SU-DHL-6 (cell line): ENCODE results near the gene CFAP141.

ENCODE experiments used
- H2AFZ ChIP-seq: fragments of 200-600 bp; sonication (generic); 2 replicates; pipeline ENCODE4 v1.6.1; 2014; ENCODE audit warnings: low read depth, mild to moderate bottlenecking, moderate library complexity, mixed read lengths, antibody characterized with exemption, low read length; ENCODE audit not compliant: severe bottlenecking
- H3F3A ChIP-seq: fragments of 200-600 bp; shearing (Covaris generic); 2 replicates; pipeline ENCODE4 v1.6.0; 2016; ENCODE audit warnings: antibody characterized with exemption, mild to moderate bottlenecking; ENCODE audit not compliant: insufficient read depth
- H3K27ac ChIP-seq: fragments of 200-600 bp; sonication (generic); 2 replicates; pipeline ENCODE4 v1.5.1; 2016; ENCODE audit warnings: low read depth, mild to moderate bottlenecking, low read length, moderate library complexity, mixed read lengths
- H3K27me3 ChIP-seq: fragments of 200-600 bp; sonication (generic), shearing (Covaris generic); 2 replicates; pipeline ENCODE4 v1.6.0; 2014; ENCODE audit warnings: mild to moderate bottlenecking, low read length
- H3K36me3 ChIP-seq: fragments of 200-600 bp; sonication (generic); 2 replicates; pipeline ENCODE4 v1.6.1; 2014; ENCODE audit warnings: mild to moderate bottlenecking, low read length, mixed read lengths
- H3K4me2 ChIP-seq: fragments of 300-600, 200-600 bp; shearing (Covaris generic), sonication (generic); 2 replicates; pipeline ENCODE4 v1.6.0; 2014; ENCODE audit warnings: low read length, low read depth, mild to moderate bottlenecking; ENCODE audit not compliant: poor library complexity, severe bottlenecking
- H3K4me3 ChIP-seq: fragments of 200-600 bp; sonication (generic); 2 replicates; pipeline ENCODE4 v1.5.1; 2014; ENCODE audit warnings: antibody characterized with exemption, low read length, mild to moderate bottlenecking, mixed read lengths; ENCODE audit not compliant: insufficient read depth, poor library complexity, severe bottlenecking
- H3K79me2 ChIP-seq: fragments of 200-600 bp; sonication (generic); 2 replicates; pipeline ENCODE4 v1.6.1; 2014; ENCODE audit warnings: mild to moderate bottlenecking, low read length, moderate library complexity; ENCODE audit not compliant: insufficient read depth
- H3K9ac ChIP-seq: fragments of 200-600 bp; sonication (generic); 2 replicates; pipeline ENCODE4 v1.7.0; 2014; ENCODE audit warnings: mild to moderate bottlenecking, low read length
- H3K9me2 ChIP-seq: fragments of 200-600 bp; sonication (generic); replicated peaks from 2 replicates; pipeline ENCODE4 v1.6.1; 2014; ENCODE audit warnings: low read length; ENCODE audit not compliant: insufficient read depth
- H3K9me3 ChIP-seq: fragments of 200-600 bp; sonication (generic); 2 replicates; pipeline ENCODE4 v1.6.1; 2014; ENCODE audit warnings: low read length, mixed read lengths; ENCODE audit not compliant: insufficient read depth
- H4K20me1 ChIP-seq: fragments of 200-600 bp; sonication (generic); 2 replicates; pipeline ENCODE4 v1.6.1; 2014; ENCODE audit warnings: low read depth, mild to moderate bottlenecking, antibody characterized with exemption, low read length, moderate library complexity, mixed read lengths
- EZH2phosphoT487 ChIP-seq: fragments of 200-600 bp; sonication (generic), shearing (Covaris generic); conservative IDR thresholded peaks from 2 replicates; pipeline ENCODE4 v1.6.1; 2018; ENCODE audit warnings: mild to moderate bottlenecking, antibody characterized with exemption, low read length, moderate library complexity, mixed read lengths
- TF ChIP-seq, protein P1 (sequence below): fragments of 200-600 bp; sonication (generic); IDR thresholded peaks from one replicate; pipeline ENCODE4 v1.5.1; 2017; ENCODE audit warnings: antibody characterized with exemption, mild to moderate bottlenecking, low read length, moderate library complexity; ENCODE audit not compliant: insufficient read depth, poor library complexity, severe bottlenecking

CFAP141 gene

DNA sequence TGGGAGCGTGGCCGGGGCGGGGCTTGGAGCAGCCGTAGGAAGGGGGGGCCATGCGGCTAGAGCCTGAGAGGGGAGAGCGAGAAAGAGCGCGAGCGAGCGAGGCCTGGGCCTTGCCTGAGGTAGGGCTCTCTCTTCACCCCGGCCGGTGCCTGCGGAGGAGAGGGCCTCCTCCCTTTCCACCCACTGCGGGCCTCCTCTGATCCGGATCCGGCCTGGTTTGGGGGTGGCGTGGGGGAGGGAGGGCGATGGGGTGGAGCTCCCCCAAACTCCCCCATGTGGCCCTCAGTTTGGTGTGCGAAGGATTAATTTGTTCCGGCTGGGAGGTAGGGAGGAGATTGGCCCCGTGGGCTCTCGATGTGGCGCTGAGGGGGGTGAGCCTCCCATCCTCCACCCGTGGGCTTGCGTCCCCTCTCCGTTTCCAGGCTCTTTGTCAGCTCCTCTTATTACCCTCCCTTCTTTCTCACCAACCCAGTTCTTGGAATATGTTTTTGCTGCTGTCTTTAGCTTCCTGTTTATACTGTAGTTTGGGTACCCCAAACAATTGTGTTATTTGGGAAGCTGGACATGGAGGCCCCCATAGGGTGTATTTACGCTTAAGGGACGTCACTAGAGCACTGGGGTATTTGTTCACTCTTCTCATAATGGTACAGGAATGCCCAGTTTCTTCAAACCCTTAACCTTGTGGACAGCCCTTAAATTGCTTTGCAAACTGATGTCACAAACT is 15.3 kb upstream of the CFAP141 start:
- Histone ChIP-seq H3K27me3 (no peaks in the 10 kb centered on the region), H3K9ac (peak overlapping the region; percentile 93), H2AFZ (peak overlapping the region; percentile 17), H3F3A (0 out of 2 replicates have a peak, but pooled peaks cover 7% of the 10 kb centered on the region), H3K9me3 (no peaks in the 10 kb centered on the region), H4K20me1 (peaks cover 30% of the 10 kb centered on the region), H3K4me2 (peak overlapping the region; percentile 98), H3K9me2 (no peaks in the 10 kb centered on the region), H3K79me2 (peaks cover 95% of the 10 kb centered on the region), H3K27ac (peak overlapping the region; percentile 69), H3K4me3 (peak overlapping the region; percentile 85), H3K36me3 (peaks cover 29% of the 10 kb centered on the region)
- TF ChIP-seq, protein P1, sequence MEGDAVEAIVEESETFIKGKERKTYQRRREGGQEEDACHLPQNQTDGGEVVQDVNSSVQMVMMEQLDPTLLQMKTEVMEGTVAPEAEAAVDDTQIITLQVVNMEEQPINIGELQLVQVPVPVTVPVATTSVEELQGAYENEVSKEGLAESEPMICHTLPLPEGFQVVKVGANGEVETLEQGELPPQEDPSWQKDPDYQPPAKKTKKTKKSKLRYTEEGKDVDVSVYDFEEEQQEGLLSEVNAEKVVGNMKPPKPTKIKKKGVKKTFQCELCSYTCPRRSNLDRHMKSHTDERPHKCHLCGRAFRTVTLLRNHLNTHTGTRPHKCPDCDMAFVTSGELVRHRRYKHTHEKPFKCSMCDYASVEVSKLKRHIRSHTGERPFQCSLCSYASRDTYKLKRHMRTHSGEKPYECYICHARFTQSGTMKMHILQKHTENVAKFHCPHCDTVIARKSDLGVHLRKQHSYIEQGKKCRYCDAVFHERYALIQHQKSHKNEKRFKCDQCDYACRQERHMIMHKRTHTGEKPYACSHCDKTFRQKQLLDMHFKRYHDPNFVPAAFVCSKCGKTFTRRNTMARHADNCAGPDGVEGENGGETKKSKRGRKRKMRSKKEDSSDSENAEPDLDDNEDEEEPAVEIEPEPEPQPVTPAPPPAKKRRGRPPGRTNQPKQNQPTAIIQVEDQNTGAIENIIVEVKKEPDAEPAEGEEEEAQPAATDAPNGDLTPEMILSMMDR = no peak

DNA sequence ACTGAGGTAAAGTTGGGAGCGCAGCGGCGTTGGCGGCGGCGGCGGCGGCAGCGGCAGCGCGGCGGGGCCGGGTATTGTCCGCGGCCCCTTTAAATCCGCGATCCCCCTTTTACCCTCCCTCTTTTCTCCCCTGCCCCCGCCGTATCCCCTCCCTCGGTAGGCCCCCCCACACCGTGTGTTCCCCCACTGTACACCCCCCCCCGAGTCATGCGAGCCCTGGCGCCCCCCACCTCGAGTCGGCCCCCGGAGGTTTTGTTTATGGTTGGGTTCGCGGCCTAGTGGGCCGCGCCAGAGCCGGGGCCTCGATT is 14.8 kb upstream of the CFAP141 start:
- Histone ChIP-seq H2AFZ (peak overlapping the region; percentile 17), H3K9me3 (no peaks in the 10 kb centered on the region), H3K9ac (peak overlapping the region; percentile 93), H3K36me3 (peaks cover 25% of the 10 kb centered on the region), H3K27ac (peak overlapping the region; percentile 69), H4K20me1 (peaks cover 30% of the 10 kb centered on the region), H3K4me3 (peak overlapping the region; percentile 85), H3K4me2 (peak overlapping the region; percentile 98), H3K79me2 (peaks cover 95% of the 10 kb centered on the region), H3F3A (0 out of 2 replicates have a peak, but pooled peaks cover 7% of the 10 kb centered on the region), H3K27me3 (no peaks in the 10 kb centered on the region), H3K9me2 (no peaks in the 10 kb centered on the region)
- TF ChIP-seq EZH2phosphoT487 = no peak
- TF ChIP-seq, protein P1 = no peak

DNA sequence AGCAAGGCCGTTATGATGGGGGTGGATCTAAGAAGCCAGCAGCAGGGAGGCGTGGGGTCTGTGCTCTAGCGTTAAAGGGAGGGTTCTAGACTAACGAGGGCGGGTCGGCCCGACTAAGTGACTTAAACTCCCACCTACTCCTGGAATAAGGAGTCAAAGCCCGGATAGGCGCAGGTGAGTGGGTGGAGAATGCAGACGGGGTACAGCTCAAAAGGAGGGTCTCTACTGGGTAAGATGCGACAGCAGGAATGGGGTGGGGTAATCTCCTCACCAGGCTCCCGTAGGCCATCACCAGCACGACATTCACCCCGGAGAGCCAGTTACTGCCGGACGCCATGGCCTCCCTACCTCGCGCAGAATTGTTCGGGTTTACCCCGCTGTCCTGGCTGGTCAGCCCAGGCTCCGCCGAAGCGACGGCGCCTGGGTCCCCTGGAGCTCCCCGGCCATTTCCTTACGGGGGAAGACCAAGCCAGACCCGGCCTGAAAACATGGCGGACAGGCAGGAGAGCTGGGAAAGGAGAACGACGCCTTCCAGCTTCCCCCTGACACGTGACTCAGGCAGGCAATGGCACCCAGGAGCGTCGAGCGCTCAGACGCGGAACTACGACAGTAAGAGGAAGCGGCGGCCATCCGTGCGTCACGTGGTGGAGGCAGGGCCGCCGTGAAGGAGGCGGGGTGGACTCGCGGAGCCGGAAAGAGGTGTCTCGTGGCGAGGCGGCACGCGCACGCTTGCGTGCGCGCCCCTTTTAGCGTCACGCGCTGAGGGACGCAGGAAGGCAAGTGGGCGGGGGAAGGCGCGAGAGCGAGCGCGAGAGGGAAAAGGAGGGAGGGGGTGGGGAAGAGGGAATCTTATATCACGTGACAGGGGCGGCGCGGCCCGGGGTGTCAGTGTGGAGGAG is 14.2 kb upstream of the CFAP141 start, which contains the start of gene UBAP2L:
Gene UBAP2L, plus strand, starts transcription at position 885 of the 899 bp plus-strand sequence. CDS start 4,169 bp downstream, outside the sequence.
- H2AFZ ChIP-seq = peak within 1 kb of the TSS; percentile 57
- 0 out of 2 replicates have a peak, but pooled peaks cover 7% of the 10 kb centered on the region for H3F3A ChIP-seq
- H3K9me2 ChIP-seq = no peaks in the 10 kb centered on the region
- H3K79me2 ChIP-seq = peaks cover 89% of the 10 kb centered on the region
- H3K27me3 ChIP-seq = no peaks in the 10 kb centered on the region
- TF ChIP-seq, protein P1 = no peak
- TF ChIP-seq EZH2phosphoT487 = no peak
- peak within 1 kb of the TSS; percentile 93 for H3K9ac ChIP-seq
- H3K4me3 ChIP-seq = peak within 1 kb of the TSS; percentile 85
- peaks cover 25% of the 10 kb centered on the region for H3K36me3 ChIP-seq
- H3K4me2 ChIP-seq = peak within 1 kb of the TSS; percentile 98
- H3K27ac ChIP-seq = peak within 1 kb of the TSS; percentile 74
- peaks cover 30% of the 10 kb centered on the region for H4K20me1 ChIP-seq
- H3K9me3 ChIP-seq = no peaks in the 10 kb centered on the region
